Measurements from ENCODE around the gene ERFL.

The ERFL gene

GRCh38 chr19:41912899-41913537 is 15.2 kb downstream of the ERFL start:
- DNase-seq = no peak

DNA sequence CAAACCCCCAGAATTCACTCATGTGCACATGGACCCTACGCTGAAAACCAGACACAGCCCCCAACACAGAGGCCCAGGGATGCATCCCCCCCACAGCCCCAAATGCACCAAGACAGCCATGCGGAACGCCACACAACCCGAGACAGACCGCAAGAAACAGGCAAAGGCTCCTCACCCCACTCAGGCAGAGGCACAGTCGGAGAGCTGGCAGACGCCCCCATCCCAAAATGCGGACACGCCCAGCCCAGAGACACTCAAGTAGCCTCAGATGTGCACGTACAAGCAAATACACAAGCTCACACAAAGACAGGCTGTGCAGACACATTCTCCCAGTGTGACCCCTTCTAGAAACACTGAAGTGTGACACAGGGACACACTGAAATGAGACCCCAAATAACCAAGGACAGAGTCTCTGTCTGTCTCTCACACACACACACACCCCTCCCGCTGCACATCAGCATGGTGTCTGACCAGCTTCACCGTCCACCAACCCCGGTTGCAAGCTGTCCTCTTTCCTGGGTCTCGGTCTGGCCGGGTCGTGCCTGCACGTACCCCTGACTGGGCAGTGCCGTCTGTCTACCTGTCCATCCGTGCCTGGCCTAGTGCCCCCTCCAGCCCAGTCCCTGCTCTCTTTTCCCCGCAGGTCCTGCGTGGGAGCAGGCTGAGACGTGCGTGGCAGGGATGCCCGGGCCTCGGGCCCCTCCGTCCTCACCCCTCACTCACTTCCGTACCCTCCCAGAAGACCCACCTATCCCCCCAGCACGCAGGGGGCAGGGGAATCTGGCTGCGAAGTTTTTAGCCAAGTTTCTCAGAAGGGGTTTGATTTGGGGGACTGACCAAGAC is 16.1 kb downstream of the ERFL start:
- no peak for DNase-seq

DNA sequence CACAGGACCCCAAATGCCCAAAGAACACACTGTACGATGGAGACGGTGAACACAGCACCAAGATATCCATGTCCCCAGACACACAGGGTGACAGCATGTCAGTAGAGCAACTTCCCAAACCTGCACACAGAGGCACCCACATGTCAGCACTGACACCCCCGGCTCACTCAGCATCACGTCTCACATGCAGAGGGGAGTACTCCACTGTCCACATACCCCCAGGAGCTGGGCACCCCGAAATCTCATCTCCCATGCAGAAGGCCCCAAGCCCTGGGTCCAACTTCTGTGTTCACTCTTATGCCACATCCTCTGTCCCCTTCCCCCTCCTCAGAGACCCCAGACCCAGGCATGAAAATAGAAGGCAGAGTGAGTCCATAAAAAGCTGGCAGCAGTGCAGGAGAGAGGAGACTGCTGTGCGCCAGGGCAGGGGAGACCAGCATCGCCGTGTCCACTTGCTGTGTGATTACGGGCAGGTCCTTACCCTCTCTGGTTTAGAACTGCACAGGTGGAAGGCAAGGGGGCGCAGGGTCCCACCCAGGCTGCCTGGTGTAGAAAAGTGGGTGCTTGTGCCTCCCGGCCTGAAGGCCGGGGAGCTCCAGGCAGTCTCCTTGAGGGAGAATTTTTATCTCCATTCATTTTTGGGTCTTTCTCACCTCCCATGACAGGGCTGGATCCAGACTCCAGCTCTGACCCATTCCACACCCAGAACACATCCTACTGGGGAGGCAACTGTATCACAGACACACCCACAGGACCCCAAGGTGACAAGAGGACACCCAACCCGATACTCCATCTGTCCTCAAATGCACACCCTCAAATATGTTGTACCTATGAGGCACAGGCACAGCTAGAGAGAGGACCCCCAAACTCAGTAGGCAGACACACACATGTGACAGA is 17.0 kb downstream of the ERFL start:
- no peak for DNase-seq

GRCh38 chr19:41910240-41910991 is 17.8 kb downstream of the ERFL start:
- no peak for DNase-seq

GRCh38 chr19:41909706-41910105 is 18.5 kb downstream of the ERFL start:
- DNase-seq = no peak

DNA sequence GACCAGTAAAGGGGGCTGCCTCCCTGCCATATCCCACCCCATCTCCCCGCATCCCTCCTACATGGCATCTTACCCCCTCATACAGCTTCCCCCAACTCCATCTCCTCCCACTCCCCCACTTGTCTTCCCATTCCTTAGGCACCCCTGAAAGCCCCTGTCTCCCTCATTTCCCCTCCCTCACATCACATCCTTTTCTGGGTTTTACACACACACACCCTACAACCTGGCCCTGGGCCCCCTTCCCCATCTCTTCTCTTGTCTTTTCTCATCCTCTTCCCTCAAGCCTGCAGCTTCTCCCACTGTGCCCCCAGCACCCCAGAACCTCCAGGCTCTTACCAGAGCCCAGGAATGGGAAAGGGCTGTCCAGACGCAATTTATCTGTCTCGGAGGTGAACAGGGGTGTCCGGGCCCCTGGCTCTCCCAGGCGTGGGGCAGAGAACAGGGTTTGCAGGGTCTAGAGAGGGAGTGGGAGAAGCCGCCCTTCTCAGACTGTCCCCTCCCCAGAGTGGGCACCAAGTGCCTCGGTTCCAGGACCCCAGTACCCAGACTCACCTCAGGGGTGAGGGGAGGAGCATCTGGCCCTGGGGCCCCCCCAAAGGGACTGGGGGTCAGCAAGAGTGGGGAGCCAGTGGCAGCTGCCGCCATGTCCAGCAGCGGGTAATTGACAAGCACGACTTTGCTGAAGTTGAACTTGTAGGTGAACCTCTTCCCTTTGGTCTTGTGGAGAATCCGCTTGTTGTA is 19.4 kb downstream of the ERFL start:
- no peak for DNase-seq

DNA sequence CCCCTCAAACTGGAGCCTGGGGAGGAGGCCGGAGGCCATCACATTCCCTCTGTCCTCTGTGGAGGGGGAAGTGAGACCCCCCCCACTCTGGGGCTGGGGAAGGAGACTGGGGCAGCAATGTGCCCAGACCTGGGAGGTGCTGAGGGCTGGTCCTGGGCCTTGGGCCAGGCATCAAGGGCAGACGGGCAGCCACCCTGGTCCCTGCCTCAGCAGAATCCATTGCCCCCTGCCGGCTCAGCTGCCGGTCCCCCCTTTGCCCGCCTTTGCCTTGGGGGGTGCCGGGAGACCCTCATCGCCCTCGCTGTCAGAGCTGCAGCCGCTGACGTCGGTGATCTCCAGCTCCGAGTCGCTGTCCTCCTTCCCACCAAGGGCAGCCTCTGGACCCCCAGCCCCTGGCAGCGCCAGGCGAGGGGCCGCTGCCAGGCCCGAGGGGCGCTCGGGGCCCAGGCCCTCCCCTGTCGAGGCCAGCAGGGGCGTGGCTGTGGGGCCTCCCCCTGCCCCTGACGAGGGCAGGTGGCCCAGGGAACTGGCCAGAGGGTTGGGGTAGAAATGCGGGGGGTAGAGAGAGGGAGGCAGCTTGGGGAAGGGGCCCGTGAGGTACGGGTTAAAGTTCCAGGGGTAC is 20.1 kb downstream of the ERFL start:
- DNase-seq = no peak

- no peak for DNase-seq
These were observed 21.2 kb downstream of the ERFL start for GRCh38 chr19:41906916-41907680.

DNA sequence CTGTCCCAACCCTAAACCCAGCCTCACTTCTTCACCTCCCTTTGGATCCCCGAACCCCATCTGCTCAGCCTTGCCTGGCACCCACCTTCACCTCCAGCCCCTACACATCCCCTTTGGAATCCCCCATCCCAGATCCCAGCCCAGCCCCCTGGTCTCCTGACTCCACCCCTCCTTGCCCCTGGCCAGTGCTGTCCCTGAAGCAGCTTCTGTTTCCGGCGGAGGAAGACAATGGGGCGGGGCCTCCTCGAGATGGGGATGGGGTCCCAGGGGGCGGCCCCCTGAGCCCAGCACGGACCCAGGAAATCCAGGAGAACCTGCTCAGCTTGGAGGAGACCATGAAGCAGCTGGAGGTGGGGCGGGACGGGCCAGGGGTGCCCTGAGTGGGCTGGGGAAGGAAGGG is 22.0 kb downstream of the ERFL start:
- DNase-seq = no peak

DNA sequence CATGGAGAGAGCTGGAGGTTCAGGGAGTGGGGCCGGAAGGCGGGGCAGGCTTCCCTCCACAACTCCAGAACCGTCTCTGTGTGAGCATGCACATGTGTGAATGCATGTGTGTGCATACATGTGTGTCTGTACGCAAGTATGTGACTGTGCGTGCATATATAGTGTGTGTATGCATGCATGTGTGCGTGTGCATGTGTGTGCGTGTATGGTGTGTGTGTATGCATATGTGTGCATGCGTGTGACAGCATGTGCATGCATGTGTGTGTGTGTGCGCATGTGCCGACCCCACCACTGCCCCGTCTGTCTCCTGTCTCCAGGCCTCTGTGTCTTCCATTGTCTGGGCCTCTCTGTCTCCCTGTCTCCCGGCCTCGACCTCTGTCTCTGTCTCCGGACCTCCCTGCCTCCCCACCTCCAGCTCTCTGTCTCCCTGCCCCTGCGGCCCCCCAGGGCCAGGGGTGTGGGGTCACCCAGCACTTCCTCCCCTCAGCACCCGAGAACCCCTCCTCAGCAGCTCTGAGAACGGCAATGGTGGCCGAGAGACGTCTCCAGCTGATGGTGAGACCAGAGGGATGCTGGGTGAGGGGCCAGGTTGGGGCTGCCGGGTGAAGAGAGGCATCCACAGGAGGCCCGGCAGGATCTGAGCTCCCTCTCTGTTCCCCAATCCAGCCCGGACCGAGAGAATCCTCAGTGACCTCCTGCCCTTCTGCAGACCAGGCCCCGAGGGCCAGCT is 22.8 kb downstream of the ERFL start:
- DNase-seq = no peak

DNA sequence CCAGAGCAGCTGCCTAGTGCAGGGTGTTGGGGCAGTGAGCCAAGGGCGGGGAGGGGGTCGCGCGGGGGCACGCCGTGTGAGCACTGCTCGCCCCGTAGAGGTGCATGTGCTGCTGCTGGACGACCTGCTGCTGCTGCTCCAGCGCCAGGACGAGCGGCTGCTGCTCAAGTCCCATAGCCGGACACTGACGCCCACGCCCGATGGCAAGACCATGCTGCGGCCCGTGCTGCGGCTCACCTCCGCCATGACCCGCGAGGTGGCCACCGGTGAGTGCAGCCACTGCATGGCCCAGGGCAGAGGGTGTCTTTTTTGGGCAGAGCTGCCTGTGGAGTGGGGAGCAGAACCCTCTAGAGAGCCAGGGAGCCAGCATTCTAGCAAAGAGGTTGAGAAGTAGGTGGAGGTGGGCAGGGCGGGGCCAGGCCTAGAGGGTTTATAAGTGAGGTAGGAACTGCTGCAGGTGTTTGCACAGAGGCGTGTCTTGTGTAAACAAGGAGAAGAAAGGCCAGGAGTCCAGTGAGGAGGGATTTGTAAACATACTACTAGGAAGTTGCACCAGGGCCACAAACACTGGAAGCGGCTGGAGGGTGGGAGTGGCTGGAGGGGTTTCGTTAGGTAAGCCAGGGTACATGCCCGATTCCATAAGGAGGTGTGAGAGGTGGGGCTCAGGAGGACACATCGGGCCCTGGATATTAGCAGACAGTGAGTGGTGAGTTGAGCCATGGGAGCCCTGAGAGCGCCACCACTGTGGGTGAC is 24.0 kb downstream of the ERFL start:
- no peak for DNase-seq

DNA sequence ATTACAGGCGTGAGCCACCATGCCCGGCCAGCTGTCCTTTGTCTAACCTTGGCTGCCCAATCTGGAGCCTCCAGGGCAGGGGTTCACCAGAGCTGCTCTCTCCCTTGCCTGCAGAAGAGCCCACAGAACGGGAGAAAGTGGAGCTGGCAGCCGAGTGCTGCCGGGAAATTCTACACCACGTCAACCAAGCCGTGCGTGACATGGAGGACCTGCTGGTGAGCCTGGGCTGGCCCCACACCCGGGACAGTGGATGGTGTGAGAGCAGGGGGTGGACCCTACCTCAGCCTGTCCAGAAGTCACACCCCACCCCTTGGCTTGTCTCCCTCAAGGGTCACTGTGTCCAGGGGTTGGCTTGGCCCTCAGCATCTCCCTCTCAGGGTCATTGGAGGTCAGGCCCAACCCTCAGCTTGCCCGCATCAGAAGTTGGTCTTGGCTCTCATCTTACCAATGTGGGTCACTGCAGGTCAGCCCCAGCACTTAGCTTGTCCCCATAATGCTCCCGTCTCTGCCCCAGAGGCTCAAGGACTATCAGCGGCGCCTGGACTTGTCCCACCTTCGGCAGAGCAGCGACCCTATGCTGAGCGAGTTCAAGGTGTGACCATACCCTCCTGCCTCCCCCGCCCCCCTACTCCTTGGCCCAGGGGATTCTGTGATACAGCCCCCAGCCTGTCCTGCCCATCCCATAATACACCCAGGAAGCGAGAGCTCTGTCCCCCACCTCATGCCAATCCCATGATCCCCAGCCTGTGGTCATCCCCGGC is 24.9 kb downstream of the ERFL start:
- DNase-seq = no peak

- no peak for DNase-seq
These were observed 25.7 kb downstream of the ERFL start for GRCh38 chr19:41902594-41902993.

DNA sequence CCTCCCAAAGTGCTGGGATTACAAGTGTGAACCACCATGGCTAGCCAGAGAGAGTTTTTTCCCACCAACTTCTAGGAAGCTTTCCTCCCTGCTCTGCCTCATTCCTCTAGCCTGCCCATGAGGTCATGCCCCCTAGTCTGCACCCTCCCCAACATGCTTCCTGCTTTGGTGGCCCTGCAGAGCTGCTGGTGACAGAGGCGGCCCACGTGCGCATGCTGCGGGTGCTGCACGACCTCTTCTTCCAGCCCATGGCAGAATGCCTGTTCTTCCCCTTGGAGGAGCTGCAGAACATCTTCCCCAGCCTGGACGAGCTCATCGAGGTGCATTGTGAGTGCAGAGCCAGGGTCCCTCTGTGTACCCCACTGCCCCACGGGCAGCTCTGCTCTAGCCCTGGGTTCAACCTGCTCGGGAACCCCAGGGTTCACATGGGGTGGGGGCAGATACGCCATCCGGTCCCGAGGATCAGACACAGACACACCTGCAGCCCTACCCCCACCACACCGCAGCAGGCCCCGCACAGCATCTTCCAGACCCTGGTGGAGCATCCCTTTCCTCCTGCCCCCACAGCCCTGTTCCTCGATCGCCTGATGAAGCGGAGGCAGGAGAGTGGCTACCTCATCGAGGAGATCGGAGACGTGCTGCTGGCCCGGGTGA is 26.4 kb downstream of the ERFL start:
- DNase-seq = no peak

GRCh38 chr19:41898235-41898634 is 30.0 kb downstream of the ERFL start:
- DNase-seq = no peak

GRCh38 chr19:41897820-41898219 is 30.4 kb downstream of the ERFL start:
- no peak for DNase-seq

DNA sequence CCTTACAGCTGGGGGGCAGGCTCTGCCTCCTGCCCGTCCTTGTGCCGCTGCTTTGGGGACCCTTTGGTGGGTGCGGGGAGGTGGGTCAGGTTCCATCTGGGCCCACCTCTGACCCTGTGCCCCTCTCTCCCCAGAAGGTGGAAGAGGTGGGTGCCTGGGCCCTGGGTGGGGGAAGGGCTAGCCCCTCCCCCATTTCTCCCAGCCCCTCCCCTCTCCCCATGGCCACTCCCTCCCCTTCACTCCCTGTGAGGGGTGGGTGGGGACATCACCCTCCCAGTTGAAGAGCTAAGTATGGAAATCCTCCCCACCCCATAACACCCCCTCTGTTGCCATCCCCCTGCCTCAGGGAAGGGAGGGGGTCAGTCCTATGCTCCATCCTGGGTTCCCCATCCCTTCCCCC is 31.1 kb downstream of the ERFL start:
- DNase-seq = no peak

DNA sequence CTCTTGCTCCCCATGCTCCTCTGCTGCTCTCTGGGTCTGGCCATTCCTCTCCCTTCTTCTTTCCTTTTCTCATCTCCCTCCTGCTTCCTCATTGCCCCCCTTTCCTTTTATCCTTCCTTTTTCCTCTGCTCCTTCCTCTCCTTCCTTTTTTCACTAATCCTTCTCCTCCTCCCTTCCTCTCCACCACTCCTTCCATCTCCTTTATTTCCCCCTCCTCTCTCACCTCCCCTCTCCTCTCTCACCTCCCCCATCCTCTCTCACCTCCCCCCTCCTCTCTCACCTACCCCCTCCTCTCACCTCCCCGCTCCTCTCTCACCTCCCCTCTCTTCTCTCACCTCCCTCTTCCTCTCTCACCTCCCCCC is 31.7 kb downstream of the ERFL start:
- DNase-seq = no peak
